Adrenal gland (tissue), 5 donors: ENCODE results near the gene TSPAN4.

Source experiments
- POLR2A ChIP-seq, 2 donors: fragments of 450-650 bp; IDR thresholded peaks; one replicate each; pipeline ENCODE4 v1.6.1; 2017; ENCODE audit warnings: antibody characterized with exemption in 2 of 2, mild to moderate bottlenecking in 2 of 2, moderate library complexity in 1 of 2
- TF ChIP-seq, protein P1 (sequence below), 6 experiments: fragments of 450-650 bp in 4 of 6; fragments of 200-600 bp in 2 of 6; sonication (generic) in 1 of 6; IDR thresholded peaks; 1 replicate in 5 of 6; 2 replicates in 1 of 6; pipeline versions ENCODE4 v1.5.1 to v1.8.0; 2016 to 2021; ENCODE audit warnings: antibody characterized with exemption in 6 of 6, mild to moderate bottlenecking in 2 of 6, moderate library complexity in 1 of 6
- donor health status: DM: no; HTN: no; CAD: no.

DNA sequence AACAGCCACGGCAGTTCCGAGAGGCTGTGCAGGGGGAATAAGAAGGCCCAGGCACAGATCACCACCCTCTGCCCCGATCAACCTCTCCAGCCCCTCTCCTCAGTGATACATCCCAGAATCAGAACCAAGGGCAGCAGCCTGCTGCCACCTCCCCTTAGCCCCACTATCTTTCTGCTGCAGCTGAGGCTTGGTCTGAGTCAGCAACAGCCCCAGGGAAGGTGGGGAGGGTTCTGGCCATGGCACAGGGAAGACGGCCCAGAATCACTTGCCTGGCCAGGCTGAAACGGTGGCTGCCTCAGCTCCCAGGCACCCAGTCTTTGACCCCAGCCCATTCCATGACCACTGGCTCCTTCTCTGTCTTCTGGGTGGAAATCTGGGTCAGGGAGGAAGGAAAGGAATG is 65.6 kb downstream of the TSPAN4 start:
- TF ChIP-seq POLR2A (IDR thresholded peaks at IDR 0.05): no peak
- TF ChIP-seq, protein P1, sequence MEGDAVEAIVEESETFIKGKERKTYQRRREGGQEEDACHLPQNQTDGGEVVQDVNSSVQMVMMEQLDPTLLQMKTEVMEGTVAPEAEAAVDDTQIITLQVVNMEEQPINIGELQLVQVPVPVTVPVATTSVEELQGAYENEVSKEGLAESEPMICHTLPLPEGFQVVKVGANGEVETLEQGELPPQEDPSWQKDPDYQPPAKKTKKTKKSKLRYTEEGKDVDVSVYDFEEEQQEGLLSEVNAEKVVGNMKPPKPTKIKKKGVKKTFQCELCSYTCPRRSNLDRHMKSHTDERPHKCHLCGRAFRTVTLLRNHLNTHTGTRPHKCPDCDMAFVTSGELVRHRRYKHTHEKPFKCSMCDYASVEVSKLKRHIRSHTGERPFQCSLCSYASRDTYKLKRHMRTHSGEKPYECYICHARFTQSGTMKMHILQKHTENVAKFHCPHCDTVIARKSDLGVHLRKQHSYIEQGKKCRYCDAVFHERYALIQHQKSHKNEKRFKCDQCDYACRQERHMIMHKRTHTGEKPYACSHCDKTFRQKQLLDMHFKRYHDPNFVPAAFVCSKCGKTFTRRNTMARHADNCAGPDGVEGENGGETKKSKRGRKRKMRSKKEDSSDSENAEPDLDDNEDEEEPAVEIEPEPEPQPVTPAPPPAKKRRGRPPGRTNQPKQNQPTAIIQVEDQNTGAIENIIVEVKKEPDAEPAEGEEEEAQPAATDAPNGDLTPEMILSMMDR (IDR thresholded peaks at IDR 0.05): no peak
